SIG-M5 treated with dmso at 0.1 percent for 504 hours (cell line): ENCODE data around the gene MRTFB.

Experiments used
- DNase-seq: peaks from one replicate; lab custom pipeline; 2025; ENCODE audit not compliant: unreplicated experiment; lab: John Stamatoyannopoulos, UW

The MRTFB gene

GRCh38 chr16:14306485-14307058 is 235.5 kb downstream of the MRTFB start:
- DNase-seq = no peak

GRCh38 chr16:14307059-14307526 is 236.0 kb downstream of the MRTFB start:
- DNase-seq = no peak

- no peak for DNase-seq
Observed at GRCh38 chr16:14307527-14308367, 236.6 kb downstream of the MRTFB start.

DNA sequence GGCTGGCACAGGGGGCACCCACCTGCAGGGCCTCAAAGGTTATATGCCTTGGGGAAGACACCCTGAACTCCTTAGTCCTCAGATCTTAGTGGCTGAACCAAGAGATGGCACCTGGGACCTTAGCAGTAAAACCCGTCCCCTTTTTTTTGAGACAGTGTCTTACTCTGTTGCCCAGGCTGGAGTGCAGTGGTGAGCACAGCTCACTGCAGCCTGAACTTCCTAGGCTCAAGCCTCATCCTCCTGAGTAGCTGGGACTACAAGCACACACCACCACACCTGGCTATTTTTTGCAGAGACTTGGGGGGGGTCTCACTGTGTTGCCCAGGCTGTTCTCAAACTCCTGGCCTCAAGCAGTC is 237.2 kb downstream of the MRTFB start:
- DNase-seq = no peak

GRCh38 chr16:14309001-14309886 is 238.1 kb downstream of the MRTFB start:
- DNase-seq = peak; percentile 42

DNA sequence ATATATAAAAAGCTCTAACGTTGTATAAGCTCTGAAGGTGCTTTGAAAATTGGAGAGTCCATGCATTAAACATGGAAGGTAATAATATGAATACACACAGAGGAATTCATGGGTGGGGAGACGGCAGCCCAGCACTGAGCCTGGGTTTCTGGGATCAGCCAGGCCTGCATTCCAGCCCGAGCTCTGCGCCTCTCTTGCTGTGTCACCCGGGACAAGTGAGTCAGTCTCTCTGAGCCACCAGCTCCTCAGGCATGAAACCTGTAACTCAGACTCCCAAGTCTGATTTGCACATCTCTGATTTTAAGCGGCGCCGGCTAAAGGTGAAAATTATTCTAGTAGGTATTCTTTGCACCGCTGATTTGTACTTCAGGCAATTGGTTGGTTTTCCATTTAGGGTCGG is 238.8 kb downstream of the MRTFB start:
- DNase-seq = no peak

DNA sequence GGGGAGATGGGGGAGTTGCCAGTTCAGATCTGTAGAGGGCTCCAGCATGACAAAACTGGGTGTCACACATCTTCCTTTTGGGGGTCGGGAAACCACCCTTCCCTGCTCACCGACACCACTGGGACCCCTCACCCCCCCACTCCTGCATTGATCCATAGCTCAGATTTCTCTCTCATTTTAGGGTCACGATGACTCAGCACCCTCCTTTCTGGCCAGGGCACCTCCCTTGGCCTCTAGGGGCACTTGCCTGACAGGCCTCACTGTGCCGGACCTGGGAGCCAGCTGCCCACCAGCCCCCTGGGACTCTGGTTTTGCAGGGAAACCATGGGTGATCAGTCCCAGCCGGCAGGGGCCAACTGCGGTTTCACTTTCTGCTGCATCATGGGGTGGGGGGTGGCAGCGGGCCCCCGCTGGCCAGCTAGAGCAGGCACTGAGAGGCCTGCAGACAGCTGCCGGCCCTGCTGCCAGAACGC is 239.4 kb downstream of the MRTFB start:
- no peak for DNase-seq

- no peak for DNase-seq
Observed at GRCh38 chr16:14314116-14314515, 243.0 kb downstream of the MRTFB start.

- DNase-seq = no peak
Observed at GRCh38 chr16:14315683-14316320, 244.7 kb downstream of the MRTFB start.
